Measurements from ENCODE around the gene NAB1. TPM values are rescaled to one million over a fixed set of nuclear protein-coding genes. Genes with fewer than 3 reads are reported as not detected.

Gene NAB1
- total RNA-seq, 1 donor from 2014 or later, result 25.4 TPM

DNA sequence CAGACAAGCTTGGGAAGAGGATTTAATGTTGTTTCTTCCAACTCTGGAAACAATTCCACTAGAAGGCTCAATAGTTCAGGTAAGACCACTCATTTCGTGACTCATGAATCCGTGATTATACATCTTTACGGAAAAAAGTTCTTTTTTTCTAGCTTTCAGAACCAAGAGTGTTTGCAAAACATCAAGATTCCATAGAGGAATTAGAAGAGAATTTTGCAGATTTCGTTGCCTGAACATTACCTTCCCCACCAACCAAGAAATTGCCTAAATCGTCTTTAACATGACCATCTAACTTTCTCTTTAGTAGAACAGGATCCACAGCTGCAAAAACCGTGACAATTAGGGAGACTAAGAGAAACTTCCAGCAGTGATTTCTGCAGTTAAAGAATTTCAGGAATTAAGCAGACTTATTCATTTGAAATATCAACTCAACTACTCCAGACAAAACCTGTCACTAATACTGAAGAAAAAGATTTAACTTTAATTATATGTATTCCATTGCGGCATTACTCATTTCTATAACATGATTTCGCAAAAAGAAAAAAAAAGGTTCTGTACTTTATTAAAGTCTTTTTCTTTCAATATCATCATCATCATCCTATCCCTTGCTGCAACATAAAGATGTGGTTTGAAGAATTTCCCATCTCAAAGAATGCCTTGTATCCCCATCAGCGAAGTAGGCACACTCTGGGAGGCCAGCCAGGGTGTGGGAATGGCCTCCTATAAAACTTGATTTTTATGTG is 1.9 kb upstream of the NAB1 start:
- H3K27me3 ChIP-seq (ENCODE audit: control insufficient read depth, insufficient read depth, low read length), result no peaks in the 10 kb centered on the region
- no peak for DNase-seq (ENCODE audit: low read depth)
- TF ChIP-seq, protein P1, sequence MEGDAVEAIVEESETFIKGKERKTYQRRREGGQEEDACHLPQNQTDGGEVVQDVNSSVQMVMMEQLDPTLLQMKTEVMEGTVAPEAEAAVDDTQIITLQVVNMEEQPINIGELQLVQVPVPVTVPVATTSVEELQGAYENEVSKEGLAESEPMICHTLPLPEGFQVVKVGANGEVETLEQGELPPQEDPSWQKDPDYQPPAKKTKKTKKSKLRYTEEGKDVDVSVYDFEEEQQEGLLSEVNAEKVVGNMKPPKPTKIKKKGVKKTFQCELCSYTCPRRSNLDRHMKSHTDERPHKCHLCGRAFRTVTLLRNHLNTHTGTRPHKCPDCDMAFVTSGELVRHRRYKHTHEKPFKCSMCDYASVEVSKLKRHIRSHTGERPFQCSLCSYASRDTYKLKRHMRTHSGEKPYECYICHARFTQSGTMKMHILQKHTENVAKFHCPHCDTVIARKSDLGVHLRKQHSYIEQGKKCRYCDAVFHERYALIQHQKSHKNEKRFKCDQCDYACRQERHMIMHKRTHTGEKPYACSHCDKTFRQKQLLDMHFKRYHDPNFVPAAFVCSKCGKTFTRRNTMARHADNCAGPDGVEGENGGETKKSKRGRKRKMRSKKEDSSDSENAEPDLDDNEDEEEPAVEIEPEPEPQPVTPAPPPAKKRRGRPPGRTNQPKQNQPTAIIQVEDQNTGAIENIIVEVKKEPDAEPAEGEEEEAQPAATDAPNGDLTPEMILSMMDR (IDR thresholded peaks at IDR 0.05; ENCODE audit: insufficient read depth, low read length, poor library complexity, severe bottlenecking), result no peak
- no peaks in the 10 kb centered on the region for H3K36me3 ChIP-seq (ENCODE audit: control insufficient read depth, insufficient read depth, low read length)
- no peak overlapping the region for H3K4me3 ChIP-seq (ENCODE audit: low read depth, low read length)

DNA sequence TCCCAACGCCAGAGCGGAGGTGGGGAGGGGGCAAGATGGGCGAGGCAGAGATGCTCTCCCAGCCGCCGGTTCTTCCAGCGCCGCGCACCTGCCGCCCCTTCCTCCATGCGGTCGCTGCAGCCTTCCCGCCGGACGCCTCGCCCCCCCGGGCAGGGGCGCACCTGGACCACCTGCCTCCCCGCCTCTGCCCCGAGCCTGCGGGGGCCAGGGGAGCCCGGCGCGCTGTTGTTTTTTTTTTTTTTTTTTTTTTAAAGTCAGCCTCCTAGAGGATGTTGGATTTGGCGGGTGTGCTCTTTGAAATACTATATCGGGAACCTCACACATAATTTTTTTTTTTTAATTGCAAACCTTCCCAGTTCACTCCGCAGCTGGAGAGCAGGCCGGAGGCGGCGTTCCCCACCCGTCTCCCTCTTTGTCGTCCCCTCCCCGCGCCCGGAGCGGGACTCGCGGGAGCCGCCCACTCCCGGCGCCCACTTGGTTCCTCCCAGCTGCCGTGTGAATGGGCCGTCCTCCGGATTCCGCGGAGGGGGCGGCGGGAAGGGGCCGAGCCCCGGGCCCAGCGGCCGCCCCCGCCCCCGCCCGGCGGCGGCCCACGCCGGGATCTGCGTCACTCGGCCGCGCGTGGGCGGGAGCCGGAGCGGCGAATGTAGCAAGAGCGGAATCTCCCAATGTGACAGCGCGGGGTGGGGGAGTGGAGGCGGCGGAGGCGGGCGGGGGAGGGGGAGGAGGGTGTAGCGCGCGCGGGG is 421 bp upstream of the NAB1 start:
- H3K36me3 ChIP-seq (ENCODE audit: control insufficient read depth, insufficient read depth, low read length), result no peaks in the 10 kb centered on the region
- TF ChIP-seq, protein P1 (IDR thresholded peaks at IDR 0.05; ENCODE audit: insufficient read depth, low read length, poor library complexity, severe bottlenecking), result no peak

DNA sequence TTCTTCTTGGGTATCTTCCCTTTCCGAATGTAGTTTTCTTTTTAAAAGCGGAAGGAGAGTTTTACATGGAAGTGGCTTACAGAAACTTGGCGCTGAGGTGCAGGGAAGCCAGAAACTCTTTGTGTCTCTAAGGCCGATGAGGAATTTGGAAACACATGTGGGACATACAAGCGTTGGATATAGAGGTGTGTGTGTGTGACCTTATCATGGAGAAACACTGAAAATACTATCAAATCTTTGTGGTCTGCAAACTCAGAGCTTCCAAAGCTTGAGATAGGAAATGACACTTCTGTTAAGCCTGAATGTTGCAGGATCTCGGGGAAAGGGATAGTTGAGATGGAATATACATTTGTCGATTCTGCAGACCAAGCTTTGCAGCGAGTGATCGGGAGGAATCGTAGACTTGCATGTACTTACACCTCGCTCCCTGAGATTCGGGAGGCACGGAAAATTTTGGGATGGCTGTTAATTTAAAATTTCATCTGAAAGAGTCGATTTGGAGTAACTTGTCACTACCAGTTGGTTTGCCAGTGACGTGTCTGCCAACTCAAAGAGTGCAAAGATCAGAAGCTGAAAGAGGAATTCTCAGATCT is 1.0 kb downstream of the NAB1 start:
- H3K27me3 ChIP-seq (ENCODE audit: control insufficient read depth, insufficient read depth, low read length), result no peaks in the 10 kb centered on the region
- TF ChIP-seq, protein P1 (IDR thresholded peaks at IDR 0.05; ENCODE audit: insufficient read depth, low read length, poor library complexity, severe bottlenecking), result no peak
- DNase-seq (ENCODE audit: low read depth), result no peak
- H3K4me3 ChIP-seq (ENCODE audit: low read depth, low read length), result peak overlapping the region; percentile 98
- no peaks in the 10 kb centered on the region for H3K36me3 ChIP-seq (ENCODE audit: control insufficient read depth, insufficient read depth, low read length)

More for the DNA sequence above, 421 bp upstream of the NAB1 start:
- peak; percentile 51 for DNase-seq (ENCODE audit: low read depth)
- no peaks in the 10 kb centered on the region for H3K27me3 ChIP-seq (ENCODE audit: control insufficient read depth, insufficient read depth, low read length)
- H3K4me3 ChIP-seq (ENCODE audit: low read depth, low read length), result peak overlapping the region; percentile 98

DNA sequence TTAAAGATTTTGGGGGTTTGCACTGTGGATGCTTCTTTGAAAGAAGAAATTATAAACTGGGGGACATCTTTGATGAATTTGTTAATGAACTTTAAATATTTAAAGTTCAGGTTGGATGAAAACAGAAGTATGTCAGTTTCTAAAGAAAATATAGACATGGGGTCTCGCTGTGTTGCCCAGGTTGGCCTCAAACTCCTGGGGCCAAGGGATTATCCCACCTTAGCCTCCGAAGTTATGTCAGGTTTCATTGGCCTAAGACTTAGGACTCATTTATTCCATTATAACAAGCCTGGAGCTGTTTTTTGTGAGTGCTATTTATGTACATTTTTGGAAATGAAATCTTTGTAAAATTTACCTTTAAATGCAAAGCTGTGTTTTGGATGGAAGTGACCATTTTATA is 2.5 kb downstream of the NAB1 start:
- TF ChIP-seq, protein P1 (IDR thresholded peaks at IDR 0.05; ENCODE audit: insufficient read depth, low read length, poor library complexity, severe bottlenecking), result no peak
- H3K27me3 ChIP-seq (ENCODE audit: control insufficient read depth, insufficient read depth, low read length), result no peaks in the 10 kb centered on the region
- DNase-seq (ENCODE audit: low read depth), result no peak
- no peaks in the 10 kb centered on the region for H3K36me3 ChIP-seq (ENCODE audit: control insufficient read depth, insufficient read depth, low read length)
- H3K4me3 ChIP-seq (ENCODE audit: low read depth, low read length), result no peak overlapping the region

DNA sequence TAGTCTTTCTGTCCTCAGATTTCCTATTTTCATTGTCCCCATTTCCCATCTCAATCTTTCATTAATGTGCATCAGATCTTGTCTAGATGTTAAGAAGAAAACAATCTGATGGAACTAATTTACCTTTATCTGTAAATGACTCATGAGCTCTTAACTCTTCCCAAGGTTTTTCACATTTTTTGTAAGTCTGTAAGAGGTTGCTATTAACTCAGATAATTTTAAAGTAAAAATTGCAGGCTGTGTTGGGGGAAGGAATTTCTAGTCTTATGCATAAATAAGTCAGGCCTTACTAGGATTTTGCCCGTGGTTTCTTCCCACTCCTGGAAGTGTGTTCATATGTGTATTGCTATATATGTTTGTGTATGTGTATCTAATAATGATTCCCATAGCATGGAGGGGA is 4.3 kb downstream of the NAB1 start:
- no peak for DNase-seq (ENCODE audit: low read depth)
- no peaks in the 10 kb centered on the region for H3K27me3 ChIP-seq (ENCODE audit: control insufficient read depth, insufficient read depth, low read length)
- TF ChIP-seq, protein P1 (IDR thresholded peaks at IDR 0.05; ENCODE audit: insufficient read depth, low read length, poor library complexity, severe bottlenecking), result no peak
- no peak overlapping the region for H3K4me3 ChIP-seq (ENCODE audit: low read depth, low read length)
- no peaks in the 10 kb centered on the region for H3K36me3 ChIP-seq (ENCODE audit: control insufficient read depth, insufficient read depth, low read length)

Measured in kidney epithelial cell (primary cell).